Astrocyte of the cerebellum (primary cell): Measurements from ENCODE around the gene SEZ6.

Source experiments
- DNase-seq: peaks from one replicate; pipeline ENCODE4 v3.0.0-alpha.2; 2011; ENCODE audit warnings: low read depth
- H3K4me3 ChIP-seq: 2 replicates; pipeline ENCODE4 v1.5.1; 2011; ENCODE audit warnings: mild to moderate bottlenecking, low read depth, low read length, moderate library complexity
- CTCF ChIP-seq: IDR thresholded peaks from 2 replicates; pipeline ENCODE4 v1.5.1; 2012; ENCODE audit warnings: low read length, low read depth, moderate library complexity, mild to moderate bottlenecking; ENCODE audit errors: missing control alignments
- in situ Hi-C: cut with HindIII; loops from 2 replicates; pipeline ENCODE4 v1.10.0; 2017; ENCODE audit warnings: low sequenced_read_pairs

The SEZ6 gene

GRCh38 chr17:28920201-28920600 is 85.6 kb downstream of the SEZ6 start:
- no peak for TF ChIP-seq CTCF
- no peak overlapping the region for H3K4me3 ChIP-seq
- DNase-seq: no peak
- in situ Hi-C loops: no loop called here

DNA sequence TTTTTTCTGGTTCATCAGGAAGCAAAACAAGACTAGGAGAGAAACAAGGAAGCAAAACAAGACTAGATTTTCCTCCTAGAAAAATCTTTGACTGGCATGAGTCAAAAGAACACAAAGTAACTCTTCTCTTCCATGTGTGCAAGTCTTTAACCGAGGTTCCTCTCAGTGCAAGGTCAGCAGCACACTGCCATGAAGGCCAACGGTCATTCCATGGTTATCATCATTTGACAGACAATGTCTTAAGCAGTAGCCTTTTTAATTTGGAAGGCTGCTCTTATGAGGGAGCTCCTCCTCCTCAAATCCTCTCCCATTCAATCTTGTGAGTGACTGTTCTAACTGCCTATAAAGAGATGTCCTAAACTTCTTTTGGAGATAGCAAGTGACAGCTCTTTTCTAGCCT is 87.5 kb downstream of the SEZ6 start:
- in situ Hi-C loops: no loop called here
- no peak overlapping the region for H3K4me3 ChIP-seq
- no peak for DNase-seq
- TF ChIP-seq CTCF: no peak

- DNase-seq: no peak
- in situ Hi-C loops: no loop called here
- H3K4me3 ChIP-seq: no peak overlapping the region
- no peak for TF ChIP-seq CTCF
These were observed 88.4 kb downstream of the SEZ6 start for GRCh38 chr17:28917465-28917864.

DNA sequence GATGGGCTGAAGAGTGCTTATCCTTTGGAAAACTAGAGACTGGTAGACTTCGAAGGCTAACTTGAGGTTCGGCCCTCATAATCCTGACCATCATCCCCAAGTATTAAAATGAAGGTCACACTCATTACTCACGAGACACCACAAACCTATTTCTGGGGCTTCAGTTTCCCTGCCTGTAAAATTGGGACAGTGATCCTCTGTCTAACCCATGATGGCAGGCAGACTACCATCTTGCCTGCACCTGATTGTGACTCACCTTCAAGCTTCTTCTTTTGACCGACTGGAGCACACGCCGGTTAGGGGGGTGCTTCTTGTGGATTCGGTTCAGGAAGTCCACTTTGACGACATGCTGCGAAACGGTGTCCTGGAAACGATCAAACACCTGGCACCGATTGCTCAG is 88.8 kb downstream of the SEZ6 start:
- DNase-seq: no peak
- no peak for TF ChIP-seq CTCF
- no peak overlapping the region for H3K4me3 ChIP-seq
- in situ Hi-C loops: no loop called here

GRCh38 chr17:28916302-28916934 is 89.4 kb downstream of the SEZ6 start:
- in situ Hi-C loops: no loop called here
- TF ChIP-seq CTCF: peak; percentile 61
- no peak overlapping the region for H3K4me3 ChIP-seq
- peak; percentile 31 for DNase-seq

- TF ChIP-seq CTCF: no peak
- no peak overlapping the region for H3K4me3 ChIP-seq
- no peak for DNase-seq
- in situ Hi-C loops: no loop called here
These were observed 92.9 kb downstream of the SEZ6 start for GRCh38 chr17:28912938-28913333.
